A549 (cell line): ENCODE measurements around the gene PCDH10. TPM values are rescaled to one million over a fixed set of nuclear protein-coding genes. Genes with fewer than 3 reads are reported as not detected.

Source experiments
- ATAC-seq, 2 experiments: fragments of 200-7000 bp in 1 of 2; fragments of >200 bp in 1 of 2; cut with Nextera tagmentation in 1 of 2; cut with Tn5 transposase in 1 of 2; 3 replicates each; pipeline versions ENCODE4 v1.8.0 to v1.9.1; 2018 to 2020; ENCODE audit warnings: mild to moderate bottlenecking in 1 of 2, moderate library complexity in 1 of 2
- CTCF ChIA-PET: fragments of 300-600 bp; sonication (Branson Sonifier 250); formaldehyde crosslinking; extraction: SDS; loops from one replicate; lab custom pipeline; 2021; ENCODE audit warnings: antibody characterized with exemption, inconsistent platforms; lab: Yijun Ruan, JAX
- POLR2A ChIA-PET: fragments of 350-600 bp; formaldehyde crosslinking; extraction: SDS; loops from one replicate; lab custom pipeline; 2021; ENCODE audit warnings: antibody characterized with exemption, inconsistent platforms; lab: Yijun Ruan, JAX
- DNase-seq, 2 experiments: peaks; one replicate each; pipeline versions ENCODE4 v3.0.0 to v3.0.0-alpha.2; 2011 to 2016; ENCODE audit warnings: low read depth in 1 of 2, low spot score in 1 of 2
- FAIRE-seq: peaks from 2 replicates; lab custom pipeline; 2011; peaks lifted over from hg19 to GRCh38; lab: Jason Lieb, UNC
- H3K27ac ChIP-seq, 2 experiments: fragments of >200 bp; sonication (Bioruptor Twin); formaldehyde crosslinking; 3 replicates each; pipeline ENCODE4 v1.5.1; 2016 to 2017
- H3K4me1 ChIP-seq: fragments of >200 bp; sonication (Bioruptor Twin); formaldehyde crosslinking; 3 replicates; pipeline ENCODE4 v1.6.1; 2016
- H3K4me2 ChIP-seq: fragments of >200 bp; sonication (Bioruptor Twin); formaldehyde crosslinking; 3 replicates; pipeline ENCODE4 v1.6.1; 2016
- H3K4me3 ChIP-seq: fragments of >200 bp; sonication (Bioruptor Twin); formaldehyde crosslinking; 3 replicates; pipeline ENCODE4 v1.5.1; 2016
- H3K9me3 ChIP-seq: fragments of >200 bp; sonication (Bioruptor Twin); formaldehyde crosslinking; 3 replicates; pipeline ENCODE4 v1.6.1; 2016
- CBX2 ChIP-seq: fragments of 200-600 bp; sonication (generic); IDR thresholded peaks from 2 replicates; pipeline ENCODE4 v1.6.1; 2016; ENCODE audit warnings: low read depth, mild to moderate bottlenecking, borderline replicate concordance
- CBX8 ChIP-seq: fragments of 200-600 bp; sonication (generic); IDR thresholded peaks from 2 replicates; pipeline ENCODE4 v1.6.1; 2016
- E2F6 ChIP-seq: IDR thresholded peaks from 2 replicates; pipeline ENCODE4 v1.6.1; 2012; ENCODE audit warnings: low read depth, borderline replicate concordance
- EHMT2 ChIP-seq: fragments of 200-600 bp; sonication (generic); IDR thresholded peaks from 2 replicates; pipeline ENCODE4 v1.6.1; 2016; ENCODE audit warnings: antibody characterized with exemption, low read depth, mild to moderate bottlenecking, moderate library complexity
- FOSL2 ChIP-seq, 2 experiments: fragments of 450-650 bp in 1 of 2; fragments of >200 bp in 1 of 2; sonication (Bioruptor Twin) in 1 of 2; formaldehyde crosslinking; IDR thresholded peaks; 2 replicates each; pipeline versions ENCODE4 v1.5.0 to v1.6.1; 2016 to 2020; ENCODE audit warnings: mild to moderate bottlenecking in 1 of 2, moderate library complexity in 1 of 2
- HES2 ChIP-seq: fragments of >200 bp; sonication (Bioruptor Twin); formaldehyde crosslinking; IDR thresholded peaks from 2 replicates; pipeline ENCODE4 v1.6.1; 2016
- HMGXB4 ChIP-seq: fragments of 250-450 bp; sonication (Bioruptor Pico); IDR thresholded peaks from 2 replicates; pipeline ENCODE4 v1.5.0; 2021; ENCODE audit warnings: mild to moderate bottlenecking, moderate library complexity, borderline replicate concordance
- JUN ChIP-seq, 2 experiments: fragments of >200 bp; sonication (Bioruptor Twin); formaldehyde crosslinking; IDR thresholded peaks; 2 replicates in 1 of 2; 3 replicates in 1 of 2; pipeline ENCODE4 v1.6.1; 2016 to 2017
- NFE2L2 ChIP-seq: fragments of 150-350 bp; conservative IDR thresholded peaks from 2 replicates; pipeline ENCODE4 v1.6.1; 2014; ENCODE audit warnings: low read length
- POLR2AphosphoS2 ChIP-seq: conservative IDR thresholded peaks from 2 replicates; pipeline ENCODE4 v1.6.1; 2012; ENCODE audit warnings: low read length, improper control_type of control experiment, inconsistent platforms
- TP53 ChIP-seq: fragments of 250-450 bp; sonication (Bioruptor Pico); IDR thresholded peaks from 2 replicates; pipeline ENCODE4 v1.5.0; 2021; ENCODE audit warnings: mild to moderate bottlenecking, moderate library complexity
- USF2 ChIP-seq: fragments of 450-650 bp; IDR thresholded peaks from 2 replicates; pipeline ENCODE4 v1.6.1; 2014; ENCODE audit warnings: antibody characterized with exemption
- ZNF302 ChIP-seq: fragments of 250-450 bp; sonication (Bioruptor Pico); IDR thresholded peaks from 2 replicates; pipeline ENCODE4 v1.9.0; 2021; ENCODE audit warnings: inconsistent platforms, mild to moderate bottlenecking, moderate library complexity
- WGBS: methylation state at CpG from one replicate; pipeline ENCODE4 v1.1.6; 2017; ENCODE audit errors: missing lambda C conversion rate; 5-methylcytosine and 5-hydroxymethylcytosine counted together
- polyA plus RNA-seq, 4 experiments: library from polyadenylated mRNA; depleted of rRNA in 3 of 4; stranded (reverse); fragments of >200 nt; fragmentation: RNase III in 1 of 4; extraction: RNeasy Plus Mini Kit Qiagen cat#74134 plus additional on column Dnase treatment in 1 of 4; gene quantifications; 2 replicates in 3 of 4; 3 replicates in 1 of 4; pipeline ENCODE4 v1.2.3, GENCODE V29; 2011 to 2017
- TF ChIP-seq, protein P1 (sequence below): fragments of >200 bp; sonication (Bioruptor Twin); formaldehyde crosslinking; IDR thresholded peaks from 3 replicates; pipeline ENCODE4 v1.6.1; 2016
- TF ChIP-seq, protein P2 (sequence below): fragments of 200-600 bp; sonication (generic); IDR thresholded peaks from 2 replicates; pipeline ENCODE4 v1.6.1; 2016; ENCODE audit warnings: antibody characterized with exemption, mild to moderate bottlenecking, moderate library complexity
- TF ChIP-seq, protein P3 (sequence below): IDR thresholded peaks from 2 replicates; pipeline ENCODE4 v1.6.1; 2012

Gene PCDH10
- polyA plus RNA-seq, 2 of the 4 experiments (the other 2 are of a cell fraction) = 0.37 to 0.49 TPM

- 3% methylated on average over 17 of the region's 23 CpGs for WGBS
- peak in 1 of 2 experiments; percentile 18 for DNase-seq
- H3K4me3 ChIP-seq = peak overlapping the region; percentile 52
- H3K9me3 ChIP-seq = no peaks in the 10 kb centered on the region
- H3K4me1 ChIP-seq = 0 out of 3 replicates have a peak, but pooled peaks cover 9% of the 10 kb centered on the region
- no peak for TF ChIP-seq ZNF302 (CRISPR knock-in tag)
- TF ChIP-seq USF2 = no peak
- TF ChIP-seq, protein P1, sequence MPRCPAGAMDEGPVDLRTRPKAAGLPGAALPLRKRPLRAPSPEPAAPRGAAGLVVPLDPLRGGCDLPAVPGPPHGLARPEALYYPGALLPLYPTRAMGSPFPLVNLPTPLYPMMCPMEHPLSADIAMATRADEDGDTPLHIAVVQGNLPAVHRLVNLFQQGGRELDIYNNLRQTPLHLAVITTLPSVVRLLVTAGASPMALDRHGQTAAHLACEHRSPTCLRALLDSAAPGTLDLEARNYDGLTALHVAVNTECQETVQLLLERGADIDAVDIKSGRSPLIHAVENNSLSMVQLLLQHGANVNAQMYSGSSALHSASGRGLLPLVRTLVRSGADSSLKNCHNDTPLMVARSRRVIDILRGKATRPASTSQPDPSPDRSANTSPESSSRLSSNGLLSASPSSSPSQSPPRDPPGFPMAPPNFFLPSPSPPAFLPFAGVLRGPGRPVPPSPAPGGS = no peak
- TF ChIP-seq E2F6 = no peak
- no peak for TF ChIP-seq FOSL2 (IDR thresholded peaks at IDR 0.05)
- TF ChIP-seq FOSL2 (CRISPR knock-in tag; IDR thresholded peaks at IDR 0.05) = no peak
- TF ChIP-seq, protein P2, sequence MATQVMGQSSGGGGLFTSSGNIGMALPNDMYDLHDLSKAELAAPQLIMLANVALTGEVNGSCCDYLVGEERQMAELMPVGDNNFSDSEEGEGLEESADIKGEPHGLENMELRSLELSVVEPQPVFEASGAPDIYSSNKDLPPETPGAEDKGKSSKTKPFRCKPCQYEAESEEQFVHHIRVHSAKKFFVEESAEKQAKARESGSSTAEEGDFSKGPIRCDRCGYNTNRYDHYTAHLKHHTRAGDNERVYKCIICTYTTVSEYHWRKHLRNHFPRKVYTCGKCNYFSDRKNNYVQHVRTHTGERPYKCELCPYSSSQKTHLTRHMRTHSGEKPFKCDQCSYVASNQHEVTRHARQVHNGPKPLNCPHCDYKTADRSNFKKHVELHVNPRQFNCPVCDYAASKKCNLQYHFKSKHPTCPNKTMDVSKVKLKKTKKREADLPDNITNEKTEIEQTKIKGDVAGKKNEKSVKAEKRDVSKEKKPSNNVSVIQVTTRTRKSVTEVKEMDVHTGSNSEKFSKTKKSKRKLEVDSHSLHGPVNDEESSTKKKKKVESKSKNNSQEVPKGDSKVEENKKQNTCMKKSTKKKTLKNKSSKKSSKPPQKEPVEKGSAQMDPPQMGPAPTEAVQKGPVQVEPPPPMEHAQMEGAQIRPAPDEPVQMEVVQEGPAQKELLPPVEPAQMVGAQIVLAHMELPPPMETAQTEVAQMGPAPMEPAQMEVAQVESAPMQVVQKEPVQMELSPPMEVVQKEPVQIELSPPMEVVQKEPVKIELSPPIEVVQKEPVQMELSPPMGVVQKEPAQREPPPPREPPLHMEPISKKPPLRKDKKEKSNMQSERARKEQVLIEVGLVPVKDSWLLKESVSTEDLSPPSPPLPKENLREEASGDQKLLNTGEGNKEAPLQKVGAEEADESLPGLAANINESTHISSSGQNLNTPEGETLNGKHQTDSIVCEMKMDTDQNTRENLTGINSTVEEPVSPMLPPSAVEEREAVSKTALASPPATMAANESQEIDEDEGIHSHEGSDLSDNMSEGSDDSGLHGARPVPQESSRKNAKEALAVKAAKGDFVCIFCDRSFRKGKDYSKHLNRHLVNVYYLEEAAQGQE = no peak
- no peak for TF ChIP-seq CBX2
- no peak for TF ChIP-seq NFE2L2
- TF ChIP-seq TP53 (CRISPR knock-in tag) = no peak
- TF ChIP-seq, all 56 proteins: peak for 0
- H3K4me2 ChIP-seq = peak overlapping the region; percentile 91
- ChIA-PET POLR2A (no interaction called here), CTCF (interaction anchor here (0.7 to 1.9 kb wide), 9 partner anchors 7 to 1854 kb away, joined by 3 to 6 read pairs (median 3); no protein-coding TSS in a partner anchor)
- H3K27ac ChIP-seq = no peak overlapping the region
- FAIRE-seq (no peak), ATAC-seq (no peak)
Observed at GRCh38 chr4:133147286-133147821, 1.7 kb upstream of the PCDH10 start.

- peak overlapping the region; percentile 91 for H3K4me2 ChIP-seq
- peak in 1 of 2 experiments; percentile 58 for DNase-seq
- 0 out of 3 replicates have a peak, but pooled peaks cover 9% of the 10 kb centered on the region for H3K4me1 ChIP-seq
- H3K9me3 ChIP-seq = no peaks in the 10 kb centered on the region
- 5% methylated on average over 24 of the region's 54 CpGs for WGBS
- no peak for FAIRE-seq
- H3K27ac ChIP-seq = no peak overlapping the region
- TF ChIP-seq, protein P3, sequence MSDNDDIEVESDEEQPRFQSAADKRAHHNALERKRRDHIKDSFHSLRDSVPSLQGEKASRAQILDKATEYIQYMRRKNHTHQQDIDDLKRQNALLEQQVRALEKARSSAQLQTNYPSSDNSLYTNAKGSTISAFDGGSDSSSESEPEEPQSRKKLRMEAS = peak; percentile 36; the same call in 1 of the 2 replicates
- no peak for TF ChIP-seq POLR2AphosphoS2
- TF ChIP-seq EHMT2 = no peak
- H3K4me3 ChIP-seq = peak overlapping the region; percentile 52
- POLR2A ChIA-PET = no interaction called here
- ATAC-seq = peak; percentile 65 to 67
- CTCF ChIA-PET = interaction anchor here (1.9 kb wide), 1 partner anchor 173 kb away, joined by 5 read pairs; no protein-coding TSS in a partner anchor
Observed at GRCh38 chr4:133147921-133148689, 989 bp upstream of the PCDH10 start.

DNA sequence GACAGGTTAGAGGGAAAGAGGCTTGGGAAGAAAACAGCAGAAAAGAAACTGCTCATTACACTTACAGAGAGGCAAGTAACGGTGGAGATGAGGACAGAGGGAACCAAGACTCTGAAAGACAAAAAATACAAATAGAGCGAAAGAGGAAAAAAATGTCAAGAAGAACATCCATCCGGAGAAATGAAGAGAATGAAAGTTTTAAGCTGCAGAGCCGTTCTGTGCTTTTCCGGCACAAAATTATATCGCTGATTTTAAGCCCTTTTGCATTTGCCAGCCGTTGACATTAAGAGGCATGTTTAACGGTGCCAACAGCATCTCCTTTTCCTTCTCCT is 236 bp downstream of the PCDH10 start:
- peak overlapping the region; percentile 52 for H3K4me3 ChIP-seq
- H3K9me3 ChIP-seq = no peaks in the 10 kb centered on the region
- no peak overlapping the region for H3K27ac ChIP-seq
- POLR2A ChIA-PET = no interaction called here
- WGBS = 3% methylated on average over 8 of the region's 8 CpGs
- ATAC-seq (no peak), FAIRE-seq (no peak), DNase-seq (no peak)
- CTCF ChIA-PET = no interaction called here
- peak overlapping the region; percentile 91 for H3K4me2 ChIP-seq
- H3K4me1 ChIP-seq = 0 out of 3 replicates have a peak, but pooled peaks cover 9% of the 10 kb centered on the region
- no peak for TF ChIP-seq HMGXB4
- TF ChIP-seq JUN (IDR thresholded peaks at IDR 0.05) = no peak
- no peak for TF ChIP-seq HES2
- no peak for TF ChIP-seq EHMT2
- TF ChIP-seq, protein P2 = no peak
- 0 out of 2 replicates have a peak, but pooled peaks have one; percentile 47 for TF ChIP-seq CBX8
